ENCODE measurements around the gene ARHGEF9.

DNA sequence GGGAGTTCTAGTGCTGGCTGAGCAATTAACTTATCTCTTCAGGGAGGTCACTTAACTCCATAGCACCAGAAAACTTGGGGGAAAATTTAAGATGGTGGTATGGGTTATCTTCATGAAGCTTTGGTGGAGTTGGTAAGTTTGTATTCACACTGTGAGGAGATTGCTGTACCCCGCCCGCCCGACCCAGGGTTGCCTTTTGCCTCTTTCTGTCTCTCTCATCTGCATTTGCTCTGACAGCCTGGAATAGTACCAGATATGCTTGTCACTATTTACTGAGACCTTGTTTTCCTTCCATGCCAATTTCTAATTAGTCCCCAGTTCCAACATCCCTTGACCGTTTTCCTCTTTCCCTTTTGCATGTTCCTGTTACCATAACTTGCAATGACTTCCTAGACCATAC lies 33.1 kb upstream of the ARHGEF9 start:
- no peak for TF ChIP-seq EZH2 (IDR thresholded peaks at IDR 0.05)
- no peak for TF ChIP-seq POLR2AphosphoS5 (IDR thresholded peaks at IDR 0.05; ENCODE audit: borderline replicate concordance, low read depth, low read length)
- TF ChIP-seq FOXP2 (optimal IDR thresholded peaks at IDR 0.05; ENCODE audit: control extremely low read depth, extremely low read length, insufficient read depth), result no peak

All from SK-N-MC (cell line).